ENCODE results near the gene ADAMTS6.
A peak's percentile ranks its signal among the peaks of the same experiment; 100 is the strongest.

ADAMTS6 gene

DNA sequence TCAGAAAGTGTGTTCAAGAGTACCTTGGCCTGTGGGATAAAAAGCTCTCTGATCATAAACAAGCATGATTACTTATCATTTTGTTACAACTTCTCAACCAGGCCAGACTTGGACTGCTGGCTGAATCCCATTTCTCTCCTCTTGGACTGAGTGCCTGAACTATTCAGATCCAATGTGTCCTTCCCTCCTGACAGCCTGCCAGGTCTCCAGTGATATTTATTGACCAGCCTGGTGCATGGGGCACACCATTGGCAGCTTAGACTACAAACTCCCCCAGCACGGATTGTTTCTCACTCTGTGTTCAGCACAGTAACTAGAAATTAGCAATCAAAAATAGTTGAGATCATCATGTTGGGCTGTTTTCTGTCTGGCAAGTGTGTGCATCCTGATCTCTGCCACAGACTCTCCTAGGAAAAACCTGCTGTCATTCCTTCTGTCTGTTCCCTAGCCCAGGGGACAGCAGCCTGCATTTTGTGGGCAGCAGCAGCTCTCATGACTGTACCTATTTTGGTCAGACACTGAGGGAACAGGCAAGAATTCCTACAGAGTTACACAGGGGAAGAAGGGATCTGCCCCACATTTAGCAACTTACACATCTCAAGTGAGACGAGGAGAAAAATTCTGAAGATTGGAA is 348.1 kb downstream of the ADAMTS6 start:
- no peak for DNase-seq

- DNase-seq = no peak
These were observed 349.3 kb downstream of the ADAMTS6 start for GRCh38 chr5:65132386-65132785.

DNA sequence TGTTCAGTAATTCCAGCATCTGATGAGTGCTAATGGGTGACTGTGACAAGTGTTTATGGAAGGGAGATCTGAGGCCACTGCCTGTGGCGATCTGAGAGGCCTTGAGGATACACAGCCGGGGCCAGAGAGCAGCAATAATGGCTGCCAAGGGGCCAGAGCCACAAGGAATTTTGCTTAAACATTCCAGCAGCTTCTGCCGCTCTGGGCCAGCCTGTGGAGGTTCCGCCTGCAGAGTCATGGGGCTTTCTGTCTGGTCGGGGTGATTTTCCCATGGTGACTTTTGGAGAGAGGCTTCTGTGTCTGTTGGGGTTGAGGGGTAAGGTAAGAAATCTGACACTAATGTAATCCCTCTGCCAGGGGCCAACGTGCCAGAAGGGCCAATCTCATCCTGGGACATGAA is 353.5 kb downstream of the ADAMTS6 start:
- DNase-seq = no peak

- DNase-seq = no peak
These were observed 354.4 kb downstream of the ADAMTS6 start for GRCh38 chr5:65127161-65127901.

DNA sequence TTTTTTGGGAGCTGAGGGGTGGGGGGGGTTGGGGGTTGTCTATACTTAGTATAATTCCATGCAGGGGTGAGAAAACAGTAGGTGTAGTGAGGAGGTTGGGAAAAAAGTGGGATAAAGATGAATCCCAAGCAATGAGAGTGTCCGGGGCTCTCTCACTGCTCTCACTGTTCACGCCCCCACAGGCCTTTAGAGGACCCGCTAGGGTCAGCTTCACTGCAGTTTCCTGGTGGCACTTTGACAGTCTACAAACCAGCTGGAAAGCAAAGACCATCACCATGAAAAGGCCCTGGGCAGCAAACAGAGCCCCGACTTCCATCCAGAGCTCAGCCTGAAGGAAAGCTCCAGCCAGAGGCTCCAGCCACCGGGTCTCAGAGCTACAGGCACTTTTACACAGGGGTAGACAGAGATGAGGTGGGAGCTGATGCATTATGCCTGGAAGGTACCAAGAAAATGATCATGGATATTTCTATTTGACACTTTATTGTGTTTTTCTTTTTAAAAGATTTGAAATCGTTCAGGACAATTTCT is 355.1 kb downstream of the ADAMTS6 start:
- no peak for DNase-seq

DNA sequence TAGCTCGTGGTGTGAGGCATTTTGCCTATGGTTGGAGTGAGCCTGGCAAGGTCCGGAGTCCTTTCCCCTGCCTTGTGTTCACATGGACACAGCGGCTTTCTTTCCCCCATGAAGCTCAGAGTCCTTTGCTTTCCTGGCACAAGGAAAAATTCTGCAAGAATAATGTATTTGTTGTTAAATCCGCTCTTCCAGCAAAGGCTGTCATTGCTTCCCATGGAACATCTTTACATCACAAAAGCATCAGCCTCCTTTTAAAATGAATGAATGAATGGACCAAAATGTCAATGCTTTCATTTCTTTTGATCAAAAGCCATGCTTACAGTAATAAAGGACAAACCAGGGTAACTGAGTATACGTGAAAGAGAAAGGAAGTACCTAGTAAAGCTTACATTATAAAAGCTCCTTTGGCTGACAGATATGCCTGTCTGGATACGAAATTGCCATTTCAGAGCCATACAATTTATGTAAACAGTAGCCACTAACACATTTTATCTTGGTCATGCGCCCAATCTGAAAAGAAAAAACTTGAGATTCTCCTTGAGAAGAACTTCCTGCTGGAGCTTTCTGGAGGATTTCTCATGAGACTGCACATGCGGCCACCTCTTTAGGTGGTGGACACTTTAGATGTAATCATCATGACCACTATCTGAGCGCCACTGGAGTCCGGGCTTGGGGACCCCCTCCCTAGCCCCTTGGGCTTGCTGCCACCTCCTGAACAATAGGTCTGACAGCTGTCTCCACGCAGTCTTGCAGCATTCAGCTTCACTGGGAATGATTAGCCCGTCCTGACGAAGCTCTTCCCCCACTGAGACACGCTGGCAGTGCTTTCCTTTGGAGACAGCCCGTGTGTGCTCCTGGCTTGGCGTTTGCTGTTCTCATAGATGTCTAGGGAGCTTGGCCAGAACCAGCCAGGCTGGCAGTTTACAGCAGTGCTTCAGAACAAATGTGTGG is 355.9 kb downstream of the ADAMTS6 start:
- DNase-seq = no peak

GRCh38 chr5:65121880-65122436 is 359.8 kb downstream of the ADAMTS6 start:
- DNase-seq = no peak

DNA sequence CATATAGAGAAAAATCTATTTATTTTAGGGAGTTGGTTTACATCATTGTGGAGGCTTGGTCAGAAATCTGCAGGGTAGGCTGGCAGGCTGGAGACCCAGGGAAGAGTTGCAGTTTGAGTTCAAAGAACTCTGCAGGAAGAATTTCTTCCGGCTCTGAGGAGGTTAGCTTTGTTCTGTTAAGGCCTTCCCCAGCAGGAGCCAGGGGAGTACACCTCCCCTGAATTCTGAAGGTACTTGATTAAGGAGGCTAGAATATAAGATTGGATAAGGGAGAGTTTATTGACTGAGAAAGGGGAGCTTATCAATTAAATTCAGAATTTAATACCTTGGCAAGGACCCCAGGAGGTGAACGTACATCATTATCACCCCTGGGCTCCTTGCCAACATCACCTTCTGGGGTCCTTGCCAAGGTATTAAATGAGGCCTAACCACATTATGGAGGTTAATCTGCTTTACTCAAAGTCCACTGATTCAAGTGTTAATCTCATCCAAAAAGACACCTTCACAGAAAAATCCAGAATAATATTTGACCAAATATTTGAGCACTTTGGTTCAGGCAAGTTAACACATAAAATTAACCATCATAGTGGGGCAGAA is 361.3 kb downstream of the ADAMTS6 start:
- DNase-seq = no peak

DNA sequence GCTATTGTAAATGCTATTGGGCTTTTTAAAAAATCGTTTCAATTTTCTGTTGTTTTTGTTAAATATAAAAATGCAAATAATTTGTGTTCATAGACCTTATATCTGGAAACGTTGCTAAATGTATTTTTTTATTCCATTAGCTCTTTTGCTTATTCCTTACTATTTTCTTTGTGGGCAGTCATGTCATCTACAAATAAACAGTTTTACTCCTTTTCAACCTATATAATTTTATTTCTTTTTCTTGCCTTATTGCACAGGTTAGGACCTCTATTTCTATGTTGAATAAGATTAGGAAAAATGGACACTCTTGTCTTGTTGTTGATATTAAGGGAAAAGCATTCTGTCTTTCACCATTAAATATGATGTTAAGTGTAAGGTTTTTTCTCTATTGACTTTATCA is 364.2 kb downstream of the ADAMTS6 start:
- DNase-seq = no peak

DNA sequence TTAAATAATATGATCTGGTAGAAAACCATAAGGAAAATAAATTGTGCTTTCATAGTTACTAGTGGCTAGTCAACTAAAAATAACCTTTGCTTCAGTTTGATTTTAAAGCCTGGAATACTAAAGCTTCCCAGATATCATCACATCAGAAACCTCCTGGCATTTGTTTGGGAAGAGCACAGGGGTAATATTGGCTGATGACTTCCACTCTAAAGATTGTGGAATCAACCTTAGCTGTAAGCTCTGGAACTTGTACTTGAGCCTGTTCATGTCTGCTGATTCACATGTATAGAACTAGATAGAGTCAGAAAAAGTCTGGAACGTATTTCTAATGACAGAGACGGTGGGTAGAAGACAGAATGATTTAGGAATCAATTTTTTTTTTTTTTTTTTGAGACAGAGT is 367.9 kb downstream of the ADAMTS6 start:
- no peak for DNase-seq

DNA sequence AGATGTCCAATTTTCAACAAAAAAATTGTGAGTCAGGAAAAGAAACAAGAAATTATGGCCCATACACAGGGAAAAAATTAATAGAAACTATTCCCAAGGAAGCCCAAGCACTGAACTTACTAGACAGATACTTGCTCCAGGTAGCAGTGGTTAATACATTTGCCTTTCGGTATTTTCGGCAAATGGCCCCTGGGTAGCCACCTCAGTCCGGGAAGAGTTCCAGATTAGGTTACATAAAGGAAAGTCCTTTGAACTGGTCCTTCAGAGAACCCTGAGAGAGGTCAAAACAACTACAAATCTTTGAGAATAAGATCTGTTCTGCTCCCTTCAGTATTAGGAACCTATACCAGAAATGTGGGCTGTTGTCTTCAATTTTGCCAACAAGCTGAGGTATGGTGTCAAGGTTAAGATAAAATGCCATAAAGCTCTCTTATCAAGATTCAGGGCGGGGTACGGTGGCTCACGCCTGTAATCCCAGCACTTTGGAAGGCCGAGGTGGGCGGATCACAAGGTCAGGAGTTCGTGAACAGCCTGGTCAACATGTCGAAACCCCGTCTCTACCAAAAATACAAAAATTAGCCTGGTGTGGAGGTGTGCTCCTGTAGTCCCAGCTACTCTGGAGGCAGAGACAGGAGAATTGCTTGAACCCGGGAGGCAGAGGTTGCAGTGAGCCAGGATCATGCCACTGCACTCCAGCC is 369.6 kb downstream of the ADAMTS6 start:
- no peak for DNase-seq

- no peak for DNase-seq
These were observed 372.7 kb downstream of the ADAMTS6 start for GRCh38 chr5:65108786-65109743.

GRCh38 chr5:65105301-65105700 is 376.4 kb downstream of the ADAMTS6 start:
- no peak for DNase-seq

DNA sequence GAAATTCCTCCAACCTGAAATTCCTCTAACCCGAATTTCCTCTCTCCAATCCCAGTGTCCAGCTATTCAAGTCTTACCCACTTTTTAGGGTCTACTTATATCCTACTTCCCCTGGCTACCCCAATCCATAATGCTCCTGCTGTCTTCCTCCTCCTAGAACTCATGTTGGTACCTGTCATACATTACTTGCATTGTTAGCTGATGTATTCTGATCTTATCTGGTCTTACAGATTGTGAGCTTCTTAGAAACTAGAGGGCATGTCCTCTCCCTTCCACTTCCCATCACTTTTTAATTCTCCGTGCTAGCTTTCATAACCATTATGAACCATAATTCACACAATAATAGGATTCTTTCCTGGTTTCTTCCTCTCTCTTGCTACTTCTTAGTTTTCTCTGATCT is 376.9 kb downstream of the ADAMTS6 start:
- DNase-seq = no peak

- DNase-seq = no peak
These were observed 377.8 kb downstream of the ADAMTS6 start for GRCh38 chr5:65103756-65104440.

- DNase-seq = peak; percentile 12 to 33
These were observed 378.6 kb downstream of the ADAMTS6 start for GRCh38 chr5:65102976-65103711.

GRCh38 chr5:65102371-65102975 is 379.2 kb downstream of the ADAMTS6 start:
- DNase-seq = no peak

DNA sequence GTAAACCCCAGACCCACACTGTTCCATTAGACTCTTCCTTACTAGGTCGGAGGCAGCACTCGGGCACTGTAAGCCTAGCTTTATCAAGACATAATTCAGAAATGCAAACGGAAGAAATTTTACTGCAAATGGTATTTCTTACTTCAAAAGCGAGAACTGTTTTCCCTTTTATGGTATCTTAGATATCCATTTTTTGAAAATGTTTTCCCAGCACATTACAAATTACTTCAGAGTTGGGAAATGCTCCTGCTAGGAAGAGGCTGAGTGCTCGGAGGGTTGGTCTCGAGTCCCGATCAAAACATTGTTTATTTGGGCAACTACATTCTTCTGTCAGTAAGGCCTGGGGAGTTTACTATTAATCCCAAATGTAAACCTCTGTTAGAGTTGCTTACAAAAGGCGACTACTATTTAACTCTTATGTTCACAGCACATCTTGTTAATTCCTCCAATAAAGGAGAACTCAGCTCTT is 380.1 kb downstream of the ADAMTS6 start:
- no peak for DNase-seq
